MM.1S (cell line): Measurements from ENCODE around the gene SIPA1L2.
A peak's percentile ranks its signal among the peaks of the same experiment; 100 is the strongest.

ENCODE experiments used
- DNase-seq: peaks from one replicate; pipeline ENCODE4 v3.0.0-alpha.2; 2015
- H2AFZ ChIP-seq: fragments of 300-600 bp; sonication (generic); 2 replicates; pipeline ENCODE4 v1.6.0; 2016; ENCODE audit warnings: antibody characterized with exemption, low read length
- H3F3A ChIP-seq: fragments of 300-600 bp; sonication (generic); 2 replicates; pipeline ENCODE4 v1.6.1; 2016; ENCODE audit warnings: mild to moderate bottlenecking, antibody characterized with exemption, low read length, moderate library complexity, mixed read lengths; ENCODE audit not compliant: insufficient read depth
- H3K27ac ChIP-seq: fragments of 300-600 bp; sonication (generic); 2 replicates; pipeline ENCODE4 v1.5.1; 2016; ENCODE audit warnings: mild to moderate bottlenecking, low read length
- H3K27me3 ChIP-seq: fragments of 300-600 bp; sonication (generic); replicated peaks from 2 replicates; pipeline ENCODE4 v1.6.0; 2016; ENCODE audit warnings: low read length; ENCODE audit not compliant: insufficient read depth
- H3K36me3 ChIP-seq: fragments of 300-600 bp; sonication (generic); replicated peaks from 2 replicates; pipeline ENCODE4 v1.6.1; 2016; ENCODE audit warnings: mild to moderate bottlenecking, low read length, mixed read lengths; ENCODE audit not compliant: insufficient read depth
- H3K4me1 ChIP-seq: fragments of 300-600 bp; sonication (generic); 2 replicates; pipeline ENCODE4 v1.6.1; 2016; ENCODE audit warnings: low read length, mixed read lengths
- H3K4me2 ChIP-seq: fragments of 300-600 bp; sonication (generic); 2 replicates; pipeline ENCODE4 v1.6.0; 2016; ENCODE audit warnings: low read depth, low read length
- H3K4me3 ChIP-seq: fragments of 300-600 bp; sonication (generic); 2 replicates; pipeline ENCODE4 v1.5.1; 2016; ENCODE audit warnings: low read length, mixed read lengths
- H3K79me2 ChIP-seq: fragments of 300-600 bp; sonication (generic); 2 replicates; pipeline ENCODE4 v1.6.1; 2016; ENCODE audit warnings: mixed run types, low read length, mixed read lengths
- H3K9ac ChIP-seq: fragments of 300-600 bp; sonication (generic); 2 replicates; pipeline ENCODE4 v1.6.1; 2016; ENCODE audit warnings: low read length, mixed read lengths
- H3K9me2 ChIP-seq: fragments of 300-600 bp; sonication (generic); replicated peaks from 2 replicates; pipeline ENCODE4 v1.6.1; 2016; ENCODE audit warnings: mild to moderate bottlenecking, low read length, mixed read lengths; ENCODE audit not compliant: insufficient read depth
- H3K9me3 ChIP-seq: fragments of 300-600 bp; sonication (generic); replicated peaks from 2 replicates; pipeline ENCODE4 v1.6.1; 2016; ENCODE audit warnings: mild to moderate bottlenecking, low read length, mixed read lengths; ENCODE audit not compliant: insufficient read depth
- H4K20me1 ChIP-seq: fragments of 300-600 bp; sonication (generic); 2 replicates; pipeline ENCODE4 v1.6.1; 2016; ENCODE audit warnings: mild to moderate bottlenecking, low read length, moderate library complexity, mixed read lengths; ENCODE audit not compliant: insufficient read depth
- EZH2 ChIP-seq: fragments of 300-600 bp; sonication (generic); optimal IDR thresholded peaks from 2 replicates; pipeline ENCODE3; 2017; ENCODE audit warnings: low read depth, mild to moderate bottlenecking, antibody characterized with exemption, low read length, mixed read lengths
- EZH2phosphoT487 ChIP-seq: fragments of 300-600 bp; sonication (generic); IDR thresholded peaks from 2 replicates; pipeline ENCODE4 v1.6.1; 2018; ENCODE audit warnings: antibody characterized with exemption, low read length
- TF ChIP-seq, protein P1 (sequence below): fragments of 300-600 bp; sonication (generic); IDR thresholded peaks from 2 replicates; pipeline ENCODE4 v1.5.1; 2016; ENCODE audit warnings: antibody characterized with exemption, low read length, mixed read lengths

SIPA1L2 gene

DNA sequence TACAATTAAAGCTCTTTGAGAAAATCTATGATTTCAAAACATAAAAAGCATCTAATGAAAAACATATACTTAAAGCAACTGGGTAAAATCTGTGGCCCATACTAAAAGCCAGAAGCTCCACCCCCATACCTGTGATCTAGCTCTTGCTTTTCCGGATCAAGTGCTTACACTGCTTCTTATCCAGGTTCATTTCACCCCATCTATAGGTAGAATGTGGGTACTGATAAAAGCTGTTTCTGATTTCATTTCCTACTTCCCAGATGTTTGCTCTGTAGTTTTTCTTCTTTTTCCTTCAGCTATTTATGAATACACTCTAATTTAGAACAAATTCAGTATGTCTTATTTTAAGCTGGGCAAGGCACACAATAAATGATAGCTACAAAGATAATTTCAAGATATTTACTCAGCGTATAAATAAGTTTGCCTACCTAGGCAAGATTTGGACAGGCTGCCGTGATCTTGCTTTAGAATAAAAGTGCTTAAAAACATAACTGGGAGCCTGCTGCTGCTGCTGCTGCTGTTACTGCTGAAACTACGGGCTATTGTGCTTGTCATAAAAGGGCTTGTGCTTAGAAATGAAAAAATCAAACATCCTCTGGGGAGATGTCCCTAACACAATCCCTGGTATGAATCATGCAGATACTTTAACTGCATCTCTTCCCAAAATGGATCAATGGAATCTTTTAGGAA, 2.1 kb downstream of the SIPA1L2 start:
- Histone ChIP-seq H4K20me1 (no peaks in the 10 kb centered on the region), H3K9ac (no peak overlapping the region), H3K4me1 (peaks cover 34% of the 10 kb centered on the region), H2AFZ (no peak overlapping the region), H3K4me3 (peak overlapping the region; percentile 8; the same call in 1 of the 2 replicates), H3K4me2 (peak overlapping the region; percentile 61; the same call in 1 of the 2 replicates), H3K9me2 (no peaks in the 10 kb centered on the region), H3K36me3 (no peaks in the 10 kb centered on the region), H3K79me2 (no peaks in the 10 kb centered on the region), H3K27me3 (peaks cover 20% of the 10 kb centered on the region), H3F3A (peaks cover 33% of the 10 kb centered on the region), H3K9me3 (no peaks in the 10 kb centered on the region), H3K27ac (peak overlapping the region; percentile 23; the same call in 1 of the 2 replicates)
- TF ChIP-seq, protein P1, sequence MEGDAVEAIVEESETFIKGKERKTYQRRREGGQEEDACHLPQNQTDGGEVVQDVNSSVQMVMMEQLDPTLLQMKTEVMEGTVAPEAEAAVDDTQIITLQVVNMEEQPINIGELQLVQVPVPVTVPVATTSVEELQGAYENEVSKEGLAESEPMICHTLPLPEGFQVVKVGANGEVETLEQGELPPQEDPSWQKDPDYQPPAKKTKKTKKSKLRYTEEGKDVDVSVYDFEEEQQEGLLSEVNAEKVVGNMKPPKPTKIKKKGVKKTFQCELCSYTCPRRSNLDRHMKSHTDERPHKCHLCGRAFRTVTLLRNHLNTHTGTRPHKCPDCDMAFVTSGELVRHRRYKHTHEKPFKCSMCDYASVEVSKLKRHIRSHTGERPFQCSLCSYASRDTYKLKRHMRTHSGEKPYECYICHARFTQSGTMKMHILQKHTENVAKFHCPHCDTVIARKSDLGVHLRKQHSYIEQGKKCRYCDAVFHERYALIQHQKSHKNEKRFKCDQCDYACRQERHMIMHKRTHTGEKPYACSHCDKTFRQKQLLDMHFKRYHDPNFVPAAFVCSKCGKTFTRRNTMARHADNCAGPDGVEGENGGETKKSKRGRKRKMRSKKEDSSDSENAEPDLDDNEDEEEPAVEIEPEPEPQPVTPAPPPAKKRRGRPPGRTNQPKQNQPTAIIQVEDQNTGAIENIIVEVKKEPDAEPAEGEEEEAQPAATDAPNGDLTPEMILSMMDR = peak; percentile 76
- no peak for TF ChIP-seq EZH2
- DNase-seq = peak; percentile 87

DNA sequence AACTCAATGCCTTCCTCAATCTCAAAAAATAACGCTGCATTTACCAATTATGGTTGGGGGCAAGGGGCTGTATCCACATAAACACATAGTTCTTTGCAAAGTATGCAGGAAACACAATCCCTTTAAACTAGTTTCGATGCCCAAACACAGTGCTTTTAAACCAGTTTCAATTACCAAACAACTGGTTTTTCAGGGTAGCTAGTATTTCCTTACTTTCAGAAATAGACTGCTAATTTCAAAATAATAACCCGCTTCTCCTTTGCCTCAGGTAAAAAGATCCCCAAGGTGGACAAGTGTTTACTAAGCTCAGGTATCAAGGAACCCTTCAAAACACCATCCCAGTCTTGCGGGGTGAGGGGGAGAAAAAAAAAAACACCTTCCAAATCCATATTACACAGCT, 2.8 kb downstream of the SIPA1L2 start:
- H3F3A ChIP-seq = peaks cover 33% of the 10 kb centered on the region
- peaks cover 34% of the 10 kb centered on the region for H3K4me1 ChIP-seq
- no peaks in the 10 kb centered on the region for H3K9me3 ChIP-seq
- peaks cover 20% of the 10 kb centered on the region for H3K27me3 ChIP-seq
- 0 out of 2 replicates have a peak overlapping the region, but pooled peaks have one; percentile 3 for H2AFZ ChIP-seq
- no peak overlapping the region; the same call in 1 of the 2 replicates for H3K9ac ChIP-seq
- DNase-seq = peak; percentile 53
- TF ChIP-seq EZH2 (no peak), EZH2phosphoT487 (no peak)
- TF ChIP-seq, protein P1 = no peak
- peak overlapping the region; percentile 8; the same call in 1 of the 2 replicates for H3K4me3 ChIP-seq
- peak overlapping the region; percentile 61 for H3K4me2 ChIP-seq
- peak overlapping the region; percentile 23; the same call in 1 of the 2 replicates for H3K27ac ChIP-seq
- no peaks in the 10 kb centered on the region for H3K79me2 ChIP-seq
- H3K9me2 ChIP-seq = no peaks in the 10 kb centered on the region
- no peaks in the 10 kb centered on the region for H4K20me1 ChIP-seq
- no peaks in the 10 kb centered on the region for H3K36me3 ChIP-seq

DNA sequence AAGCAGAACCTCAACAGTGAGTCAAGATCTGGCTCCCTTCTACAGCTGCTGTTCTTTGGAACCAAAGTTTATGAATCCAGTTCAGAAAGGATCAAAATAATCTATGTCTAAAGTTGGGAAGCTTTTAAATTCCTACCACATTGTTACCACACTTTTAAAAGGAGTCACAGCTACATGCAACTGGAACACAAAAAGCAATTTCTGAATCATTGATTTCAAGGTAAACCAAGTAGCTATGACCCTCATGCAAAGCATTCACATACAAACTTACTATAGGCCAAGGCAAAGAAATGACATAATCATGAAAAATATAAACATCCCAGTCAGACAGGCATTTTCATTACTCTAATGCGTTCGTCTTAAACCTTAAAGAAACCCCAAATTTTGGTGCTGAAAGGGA, 3.5 kb downstream of the SIPA1L2 start:
- Histone ChIP-seq H3K4me3 (no peak overlapping the region), H3K9ac (no peak overlapping the region), H3K4me1 (peaks cover 34% of the 10 kb centered on the region), H3F3A (peaks cover 33% of the 10 kb centered on the region), H3K27ac (peak overlapping the region; percentile 23; the same call in 1 of the 2 replicates), H3K27me3 (peaks cover 19% of the 10 kb centered on the region), H3K4me2 (peak overlapping the region; percentile 61), H3K79me2 (no peaks in the 10 kb centered on the region), H4K20me1 (no peaks in the 10 kb centered on the region), H3K9me3 (no peaks in the 10 kb centered on the region), H3K9me2 (no peaks in the 10 kb centered on the region), H2AFZ (no peak overlapping the region), H3K36me3 (no peaks in the 10 kb centered on the region)
- TF ChIP-seq, protein P1 = no peak
- TF ChIP-seq EZH2 = no peak
- TF ChIP-seq EZH2phosphoT487 = no peak
- no peak for DNase-seq
